DOHH2 (cell line): ENCODE measurements around the gene ATP6V0D1.

ENCODE experiments used
- EZH2phosphoT487 ChIP-seq: fragments of 200-600 bp; sonication (generic); IDR thresholded peaks from 2 replicates; pipeline ENCODE4 v1.6.1; 2017; ENCODE audit warnings: borderline replicate concordance, mild to moderate bottlenecking, antibody characterized with exemption, low read length, moderate library complexity, mixed read lengths
- TF ChIP-seq, protein P1 (sequence below): fragments of 200-600 bp; sonication (generic); IDR thresholded peaks from one replicate; pipeline ENCODE4 v1.5.1; 2014; ENCODE audit warnings: antibody characterized with exemption, mild to moderate bottlenecking, low read depth, low read length; ENCODE audit not compliant: poor library complexity, severe bottlenecking

DNA sequence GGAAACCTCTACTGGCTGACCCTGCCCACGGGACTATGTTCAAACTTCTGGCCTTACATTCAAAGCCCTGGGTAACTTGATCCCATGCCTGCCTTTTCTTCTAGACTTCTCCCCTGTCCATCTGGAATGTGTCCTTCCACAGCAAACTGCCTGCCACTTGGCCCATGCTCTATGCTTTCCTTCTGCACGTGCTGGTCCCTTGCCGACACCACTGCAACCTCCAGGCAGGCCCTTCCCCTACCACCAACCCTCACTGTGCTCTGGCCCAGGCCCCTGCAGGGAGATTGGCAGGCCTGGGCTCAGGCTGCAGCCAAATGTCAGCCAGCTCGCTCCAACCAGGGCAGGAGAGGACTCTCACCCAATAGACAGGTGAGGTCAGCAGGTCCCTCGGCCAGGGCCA, 39.0 kb downstream of the ATP6V0D1 start:
- TF ChIP-seq, protein P1, sequence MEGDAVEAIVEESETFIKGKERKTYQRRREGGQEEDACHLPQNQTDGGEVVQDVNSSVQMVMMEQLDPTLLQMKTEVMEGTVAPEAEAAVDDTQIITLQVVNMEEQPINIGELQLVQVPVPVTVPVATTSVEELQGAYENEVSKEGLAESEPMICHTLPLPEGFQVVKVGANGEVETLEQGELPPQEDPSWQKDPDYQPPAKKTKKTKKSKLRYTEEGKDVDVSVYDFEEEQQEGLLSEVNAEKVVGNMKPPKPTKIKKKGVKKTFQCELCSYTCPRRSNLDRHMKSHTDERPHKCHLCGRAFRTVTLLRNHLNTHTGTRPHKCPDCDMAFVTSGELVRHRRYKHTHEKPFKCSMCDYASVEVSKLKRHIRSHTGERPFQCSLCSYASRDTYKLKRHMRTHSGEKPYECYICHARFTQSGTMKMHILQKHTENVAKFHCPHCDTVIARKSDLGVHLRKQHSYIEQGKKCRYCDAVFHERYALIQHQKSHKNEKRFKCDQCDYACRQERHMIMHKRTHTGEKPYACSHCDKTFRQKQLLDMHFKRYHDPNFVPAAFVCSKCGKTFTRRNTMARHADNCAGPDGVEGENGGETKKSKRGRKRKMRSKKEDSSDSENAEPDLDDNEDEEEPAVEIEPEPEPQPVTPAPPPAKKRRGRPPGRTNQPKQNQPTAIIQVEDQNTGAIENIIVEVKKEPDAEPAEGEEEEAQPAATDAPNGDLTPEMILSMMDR = no peak
- TF ChIP-seq EZH2phosphoT487 = no peak
